Ascending aorta (tissue), 2 donors: ENCODE results near the gene ARFGAP3. TPM values are rescaled to one million over a fixed set of nuclear protein-coding genes. Genes with fewer than 3 reads are reported as not detected.

Source experiments
- DNase-seq, 2 donors: peaks; one replicate each; pipeline ENCODE4 v3.0.0-alpha.2; 2019; ENCODE audit warnings: low spot score in 2 of 2
- H3K27ac ChIP-seq, 2 donors: fragments of 200-600 bp; sonication (generic); one replicate each; pipeline ENCODE4 v1.5.1; 2016 to 2017; ENCODE audit warnings: mild to moderate bottlenecking in 1 of 2
- H3K27me3 ChIP-seq: fragments of 200-600 bp; sonication (generic); one replicate; pipeline ENCODE4 v1.5.1; 2017
- H3K36me3 ChIP-seq, 2 donors: fragments of 200-600 bp; sonication (generic); one replicate each; pipeline ENCODE4 v1.5.1; 2016
- H3K4me1 ChIP-seq, 2 donors: fragments of 200-600 bp; sonication (generic); one replicate each; pipeline ENCODE4 v1.5.1; 2016 to 2017; ENCODE audit warnings: mild to moderate bottlenecking in 1 of 2
- H3K4me3 ChIP-seq, 2 donors: fragments of 200-600 bp; sonication (generic); one replicate each; pipeline ENCODE4 v1.5.1; 2016 to 2017; ENCODE audit warnings: mild to moderate bottlenecking in 1 of 2
- H3K9me3 ChIP-seq, 2 donors: fragments of 200-600 bp; sonication (generic); one replicate each; pipeline ENCODE4 v1.5.1; 2016
- CTCF ChIP-seq, 3 experiments: fragments of 200-600 bp in 2 of 3; fragments of 450-650 bp in 1 of 3; sonication (generic) in 2 of 3; IDR thresholded peaks; one replicate each; pipeline ENCODE4 v1.5.1; 2016 to 2019; ENCODE audit warnings: antibody characterized with exemption in 3 of 3, mild to moderate bottlenecking in 1 of 3, moderate library complexity in 1 of 3
- intact Hi-C: fragments of 100-400 bp; cut with DNase I; formaldehyde crosslinking; loops from one replicate; pipeline ENCODE4 v1.15.1; 2023
- total RNA-seq: library from RNA; depleted of rRNA; stranded (reverse); fragments of >200 nt; gene quantifications from one replicate; pipeline ENCODE4 v1.1.0, GENCODE V29; 2016

The ARFGAP3 gene
- total RNA-seq, 1 donor from 2014 or later: 21.6 TPM

DNA sequence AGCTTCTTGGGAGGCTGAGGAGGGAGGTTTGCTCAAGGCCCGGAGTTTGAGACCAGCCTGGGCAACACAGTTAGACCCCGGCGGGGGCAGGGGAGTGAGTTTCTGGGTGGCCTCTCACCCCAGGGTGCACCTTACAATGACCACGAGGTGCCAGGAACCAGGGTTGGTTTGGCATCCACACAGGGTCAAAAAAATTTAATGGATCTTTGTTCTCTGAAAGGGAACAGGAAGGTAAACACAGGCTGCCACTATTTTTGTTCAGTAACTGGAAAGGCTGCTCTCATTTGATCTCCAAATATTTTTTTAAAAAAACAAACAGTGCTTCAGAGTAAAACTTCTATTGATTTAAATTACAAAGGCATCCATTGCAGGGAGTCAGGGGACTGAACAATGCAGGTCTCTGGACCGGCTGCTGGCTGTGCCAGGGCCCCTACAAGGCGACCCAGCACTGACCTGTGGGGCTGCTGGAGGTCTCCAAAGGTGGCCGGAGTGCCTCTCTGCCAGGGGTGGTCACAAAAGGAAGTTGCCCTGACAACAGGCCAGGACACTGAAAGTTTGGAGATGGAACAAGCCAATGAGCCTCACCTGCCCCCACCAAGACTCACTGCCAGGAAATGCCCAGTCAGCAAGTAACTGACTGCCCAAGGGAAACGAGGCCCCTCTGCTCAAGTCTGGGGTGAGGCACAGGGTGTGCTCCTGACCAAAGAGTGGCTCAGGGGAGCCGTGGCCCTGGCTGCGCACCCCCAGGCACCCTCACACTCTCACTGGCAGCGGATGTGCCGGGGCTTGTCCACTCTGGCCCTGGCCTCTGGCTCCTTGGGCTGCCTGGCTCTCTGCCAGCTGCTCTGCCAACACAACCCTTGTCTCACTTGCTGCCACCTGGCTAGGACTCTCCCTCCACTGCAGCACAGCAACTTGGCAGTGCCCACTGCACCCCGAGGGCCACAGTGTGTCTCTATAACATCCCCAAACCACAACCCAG is 51.8 kb downstream of the ARFGAP3 start:
- intact Hi-C loops: no loop called here

GRCh38 chr22:42803389-42803788 is 53.7 kb downstream of the ARFGAP3 start:
- no peaks in the 10 kb centered on the region for H3K9me3 ChIP-seq
- intact Hi-C loops: no loop called here
- H3K27me3 ChIP-seq: no peaks in the 10 kb centered on the region
- H3K4me1 ChIP-seq: peaks cover 9 to 22% of the 10 kb centered on the region in 2 donors
- H3K36me3 ChIP-seq: peaks cover 69 to 78% of the 10 kb centered on the region in 2 donors
- DNase-seq: peak in 1 of 2 donors; percentile 55
- no peak for TF ChIP-seq CTCF (IDR thresholded peaks at IDR 0.05)
- no peak overlapping the region for H3K27ac ChIP-seq
- no peak overlapping the region for H3K4me3 ChIP-seq

More for the DNA sequence above, 51.8 kb downstream of the ARFGAP3 start:
- H3K9me3 ChIP-seq: no peaks in the 10 kb centered on the region
- TF ChIP-seq CTCF (IDR thresholded peaks at IDR 0.05): no peak
- peak in 1 of 2 donors; percentile 77 for DNase-seq
- peak overlapping the region in 1 of 2 donors; percentile 7 for H3K4me3 ChIP-seq
- H3K27me3 ChIP-seq: no peaks in the 10 kb centered on the region
- H3K27ac ChIP-seq: peak overlapping the region; percentile 85 to 87
- peaks cover 9 to 22% of the 10 kb centered on the region in 2 donors for H3K4me1 ChIP-seq
- H3K36me3 ChIP-seq: peaks cover 66 to 77% of the 10 kb centered on the region in 2 donors

GRCh38 chr22:42801252-42802080 is 55.6 kb downstream of the ARFGAP3 start:
- no peaks in the 10 kb centered on the region for H3K9me3 ChIP-seq
- peaks cover 66 to 78% of the 10 kb centered on the region in 2 donors for H3K36me3 ChIP-seq
- no peaks in the 10 kb centered on the region for H3K27me3 ChIP-seq
- H3K4me3 ChIP-seq: no peak overlapping the region
- H3K4me1 ChIP-seq: peaks cover 9 to 21% of the 10 kb centered on the region in 2 donors
- intact Hi-C loops: no loop called here
- H3K27ac ChIP-seq: no peak overlapping the region
- peak in 1 of 2 donors; percentile 41 for DNase-seq
- TF ChIP-seq CTCF (IDR thresholded peaks at IDR 0.05): no peak

DNA sequence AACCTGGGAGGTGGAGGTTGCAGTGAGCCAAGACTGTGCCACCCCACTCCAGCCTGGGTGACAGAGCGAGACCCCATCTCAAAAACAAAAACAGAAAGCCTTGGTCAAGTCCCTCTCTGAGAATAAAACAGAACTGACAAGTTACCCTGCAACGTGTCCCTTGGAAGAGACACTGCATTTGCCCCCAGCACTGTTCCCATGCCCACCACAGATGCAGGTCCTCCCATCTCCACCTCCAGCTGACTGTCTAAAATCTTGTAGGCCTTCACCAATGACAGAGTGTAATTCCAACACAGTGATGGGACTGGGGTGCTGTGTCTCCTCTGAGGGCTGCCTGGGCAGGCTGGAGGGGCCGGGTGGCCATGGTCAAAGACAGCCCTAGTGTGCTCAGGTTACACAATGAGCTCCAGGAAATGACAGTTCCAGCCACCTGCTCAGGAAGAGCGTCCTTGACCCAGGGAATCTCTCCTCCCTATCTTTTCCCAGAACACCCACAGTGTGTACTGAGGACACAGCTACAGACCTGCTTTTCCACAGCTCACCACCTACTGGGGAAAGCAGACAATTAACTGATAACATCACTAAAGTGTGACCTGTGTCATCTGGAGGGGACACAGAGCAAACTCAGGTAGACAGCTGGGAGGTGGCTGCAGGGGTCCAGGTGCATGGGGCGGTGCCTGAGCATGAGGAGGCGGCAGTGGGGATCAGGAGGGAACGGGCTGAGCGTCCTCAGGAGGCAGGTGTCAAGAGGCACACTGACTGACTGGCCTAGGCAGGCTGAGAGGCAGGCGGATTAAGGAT is 56.4 kb downstream of the ARFGAP3 start:
- Histone ChIP-seq H3K27ac (no peak overlapping the region), H3K36me3 (peaks cover 66 to 74% of the 10 kb centered on the region in 2 donors), H3K9me3 (no peaks in the 10 kb centered on the region), H3K4me1 (peaks cover 2 to 13% of the 10 kb centered on the region in 2 donors), H3K4me3 (no peak overlapping the region), H3K27me3 (no peaks in the 10 kb centered on the region)
- peak in 1 of 2 donors; percentile 28 for DNase-seq
- TF ChIP-seq CTCF (IDR thresholded peaks at IDR 0.05): no peak
- intact Hi-C loops: no loop called here
